ENCODE results near the gene CXXC1. TPM values are rescaled to one million over a fixed set of nuclear protein-coding genes. Genes with fewer than 3 reads are reported as not detected.

Gene CXXC1
- total RNA-seq, 1 donor from 2014 or later = 75.9 TPM

DNA sequence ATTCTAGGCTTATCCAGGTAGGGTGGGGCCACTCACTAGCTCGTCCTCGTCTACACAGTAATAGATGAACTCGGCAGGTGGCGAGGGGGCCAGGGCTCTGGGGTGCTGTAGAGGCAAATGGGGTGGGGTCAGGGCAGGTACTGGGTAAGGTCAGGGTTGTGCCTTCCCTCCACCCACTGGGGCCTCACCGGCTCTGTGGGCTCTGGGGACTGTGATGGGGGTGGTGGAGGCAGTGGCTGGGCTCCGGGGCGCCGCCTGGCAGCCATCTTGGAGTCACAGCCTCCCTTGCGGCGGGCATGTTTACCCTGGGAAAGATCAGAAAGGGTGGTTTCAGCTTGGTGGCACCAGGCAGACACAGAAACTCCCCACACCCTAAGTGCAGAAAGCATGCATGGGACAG is 12.6 kb downstream of the CXXC1 start:
- no peaks in the 10 kb centered on the region for H3K27me3 ChIP-seq
- peaks cover 89% of the 10 kb centered on the region for H3K36me3 ChIP-seq
- H3K4me3 ChIP-seq = no peak overlapping the region
- intact Hi-C loops (cut with DNase I) = no loop called here
- no peak overlapping the region for H3K27ac ChIP-seq
- H3K9me3 ChIP-seq = no peaks in the 10 kb centered on the region
- DNase-seq = no peak
- peaks cover 13% of the 10 kb centered on the region for H3K4me1 ChIP-seq
- TF ChIP-seq CTCF (IDR thresholded peaks at IDR 0.05) = no peak
- ATAC-seq = no peak

DNA sequence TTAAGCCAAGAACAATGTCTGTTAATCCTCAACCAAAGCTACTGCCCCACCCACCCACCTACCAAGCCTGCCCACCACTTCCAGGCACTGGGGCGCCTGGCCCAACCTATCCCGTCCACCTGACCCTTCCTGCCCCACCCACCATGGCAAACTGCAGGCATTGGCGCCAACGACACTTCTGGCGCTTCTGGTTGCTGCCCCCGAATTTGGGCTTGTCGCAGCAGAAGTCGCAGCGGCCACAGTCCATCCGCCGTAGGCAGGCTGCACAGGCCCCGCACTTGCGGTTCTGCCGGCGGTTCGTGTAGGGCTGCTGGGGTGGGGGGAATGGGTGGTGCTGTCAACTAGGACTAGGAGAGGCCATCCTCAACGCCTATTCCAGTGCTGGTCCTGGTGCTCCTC is 13.4 kb downstream of the CXXC1 start:
- Histone ChIP-seq H3K4me3 (no peak overlapping the region), H3K27ac (no peak overlapping the region), H3K36me3 (peaks cover 92% of the 10 kb centered on the region), H3K4me1 (peaks cover 4% of the 10 kb centered on the region), H3K9me3 (no peaks in the 10 kb centered on the region), H3K27me3 (no peaks in the 10 kb centered on the region)
- no peak for TF ChIP-seq CTCF (IDR thresholded peaks at IDR 0.05)
- ATAC-seq = no peak
- intact Hi-C loops (cut with DNase I) = no loop called here
- DNase-seq = no peak

DNA sequence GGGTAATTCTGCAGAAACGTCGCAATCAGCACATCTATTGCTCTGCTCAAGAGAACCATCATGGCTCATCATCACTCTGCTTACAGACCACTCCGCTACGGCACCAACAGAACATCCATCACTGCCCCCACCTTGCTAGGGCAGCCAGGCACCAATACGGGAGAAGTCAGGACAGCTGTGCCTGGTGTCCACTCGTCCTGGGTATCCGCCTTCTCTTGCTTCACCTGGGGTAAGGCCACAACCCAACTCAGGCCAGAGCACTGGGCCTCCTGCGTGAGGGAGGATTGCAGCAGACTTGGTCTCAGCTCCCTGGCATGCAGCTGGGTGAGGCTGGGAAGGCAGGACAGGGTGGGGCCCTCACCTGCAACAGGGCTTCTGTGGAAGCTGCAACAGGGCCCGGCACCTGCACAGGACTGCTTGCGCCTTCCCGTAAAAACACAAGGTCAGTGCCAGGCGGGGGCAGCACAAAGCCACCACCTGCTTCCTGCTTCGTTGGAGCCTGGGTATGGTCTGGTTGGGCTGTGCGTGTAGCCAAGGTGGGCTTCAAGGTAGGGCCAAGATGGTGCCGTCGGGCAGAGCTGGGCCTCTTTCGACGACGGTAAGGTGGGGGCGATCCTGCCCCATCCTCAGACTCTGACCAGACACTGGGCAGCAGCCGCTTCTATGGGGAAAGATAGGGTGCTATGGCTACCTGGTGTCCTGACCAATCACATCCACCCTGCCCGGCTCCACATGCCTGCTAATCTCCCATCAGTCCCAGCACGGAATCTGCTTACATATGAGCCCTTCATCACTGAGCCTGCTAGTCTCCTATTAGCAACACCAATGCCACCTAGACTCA is 14.1 kb downstream of the CXXC1 start:
- H3K36me3 ChIP-seq = peaks cover 89% of the 10 kb centered on the region
- intact Hi-C loops (cut with DNase I) = no loop called here
- ATAC-seq = no peak
- no peaks in the 10 kb centered on the region for H3K4me1 ChIP-seq
- H3K27me3 ChIP-seq = no peaks in the 10 kb centered on the region
- TF ChIP-seq CTCF (IDR thresholded peaks at IDR 0.05) = no peak
- no peaks in the 10 kb centered on the region for H3K9me3 ChIP-seq
- no peak overlapping the region for H3K4me3 ChIP-seq
- H3K27ac ChIP-seq = no peak overlapping the region
- no peak for DNase-seq

- intact Hi-C loops (cut with DNase I) = no loop called here
- Histone ChIP-seq H3K27me3 (no peaks in the 10 kb centered on the region), H3K4me1 (no peaks in the 10 kb centered on the region), H3K36me3 (peaks cover 82% of the 10 kb centered on the region), H3K4me3 (no peak overlapping the region), H3K27ac (no peak overlapping the region), H3K9me3 (no peaks in the 10 kb centered on the region)
- ATAC-seq (no peak), DNase-seq (no peak)
- TF ChIP-seq CTCF (IDR thresholded peaks at IDR 0.05) = no peak
Observed at GRCh38 chr18:50272568-50272967, 14.9 kb downstream of the CXXC1 start.

DNA sequence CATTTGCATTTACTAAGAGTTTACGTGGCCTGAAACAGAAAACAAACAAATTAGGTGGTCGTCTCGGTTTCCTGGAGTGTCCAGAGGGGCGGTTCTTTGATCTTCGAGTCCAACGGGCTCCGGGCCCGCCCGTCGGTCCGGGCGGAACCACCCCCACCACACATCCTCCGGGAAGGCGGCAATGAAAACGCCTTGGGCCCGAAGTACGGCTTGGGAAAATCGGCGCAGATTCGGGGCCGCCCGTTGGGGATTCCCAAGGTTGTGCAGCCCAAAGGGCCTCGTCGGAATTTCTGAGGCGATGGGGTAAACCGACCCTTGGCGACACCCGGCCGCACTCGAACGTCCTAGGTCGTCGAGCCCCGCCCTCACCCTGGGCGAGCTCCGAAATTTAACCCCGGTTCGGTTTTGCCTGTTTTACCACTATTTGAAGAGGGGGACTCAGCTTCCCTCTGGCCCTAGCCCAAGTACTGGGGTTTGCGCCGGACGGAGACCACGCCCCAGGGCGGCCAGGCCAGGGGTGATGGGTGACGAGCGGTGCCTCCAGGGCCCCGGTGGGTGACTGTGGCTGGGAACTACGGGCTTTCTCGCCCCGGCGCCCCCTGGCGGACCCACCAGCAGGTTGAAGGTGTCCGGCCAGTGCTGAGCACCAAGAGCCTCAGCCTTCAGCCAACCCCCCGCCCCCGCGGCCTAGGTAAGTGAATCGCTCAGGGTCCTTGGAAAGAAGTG is 19.3 kb downstream of the CXXC1 start:
- peak; percentile 92 for DNase-seq
- Histone ChIP-seq H3K4me1 (peaks cover 7% of the 10 kb centered on the region), H3K4me3 (peak overlapping the region; percentile 55), H3K27ac (peak overlapping the region; percentile 72), H3K36me3 (peaks cover 39% of the 10 kb centered on the region), H3K27me3 (no peaks in the 10 kb centered on the region), H3K9me3 (no peaks in the 10 kb centered on the region)
- ATAC-seq = peak; percentile 89
- TF ChIP-seq CTCF (IDR thresholded peaks at IDR 0.05) = peak; percentile 78
- intact Hi-C loops (cut with DNase I) = no loop called here
